Glutamatergic neuron (in vitro differentiated cells): ENCODE measurements around the gene CHCHD10. TPM values are rescaled to one million over a fixed set of nuclear protein-coding genes. Genes with fewer than 3 reads are reported as not detected.

ENCODE experiments used
- DNase-seq: peaks from one replicate; pipeline ENCODE4 v3.0.0; 2022
- H3K27ac Mint-ChIP-seq: one replicate; pipeline ENCODE4 v1.8.0; 2020; ENCODE audit warnings: mild to moderate bottlenecking, mixed read lengths, inconsistent platforms; ENCODE audit not compliant: unreplicated experiment
- H3K27me3 Mint-ChIP-seq: one replicate; pipeline ENCODE4 v1.8.0; 2020; ENCODE audit warnings: mild to moderate bottlenecking, moderate library complexity, mixed read lengths, inconsistent platforms; ENCODE audit not compliant: unreplicated experiment
- H3K36me3 Mint-ChIP-seq: one replicate; pipeline ENCODE4 v1.8.0; 2020; ENCODE audit warnings: mild to moderate bottlenecking, mixed read lengths, inconsistent platforms; ENCODE audit not compliant: unreplicated experiment
- H3K4me1 Mint-ChIP-seq: one replicate; pipeline ENCODE4 v1.8.0; 2020; ENCODE audit warnings: mild to moderate bottlenecking, low read depth, mixed read lengths, inconsistent platforms; ENCODE audit not compliant: unreplicated experiment
- H3K4me3 Mint-ChIP-seq: one replicate; pipeline ENCODE4 v1.8.0; 2020; ENCODE audit warnings: mild to moderate bottlenecking, mixed read lengths, inconsistent platforms; ENCODE audit not compliant: unreplicated experiment
- H3K9me3 Mint-ChIP-seq: one replicate; pipeline ENCODE4 v1.8.0; 2020; ENCODE audit warnings: mild to moderate bottlenecking, moderate library complexity, mixed read lengths, inconsistent platforms; ENCODE audit not compliant: unreplicated experiment
- CTCF ChIP-seq: fragments of 200-600 bp; sonication (generic); IDR thresholded peaks from one replicate; pipeline ENCODE4 v1.5.0; 2021; ENCODE audit not compliant: partially characterized antibody, unreplicated experiment
- total RNA-seq: library from RNA; stranded (reverse); fragmentation: NEBNext Ultra II Directional; extraction: Animal tissue kit (Norgen Biotek cat#: 25700); gene quantifications from one replicate; pipeline ENCODE4 v1.2.1, GENCODE V29; 2021; ENCODE audit not compliant: unreplicated experiment

Gene CHCHD10
- total RNA-seq, 1 donor from 2014 or later = 35.9 TPM

GRCh38 chr22:23754220-23754919 is 13.4 kb downstream of the CHCHD10 start, which contains the start of gene VPREB3:
VPREB3 (minus strand) TSS chr22:23754425; CDS start chr22:23754363, 62 bp downstream.
- H3K4me3 Mint-ChIP-seq = no peak within 1 kb of the TSS
- DNase-seq = no peak
- H3K27ac Mint-ChIP-seq = no peak within 1 kb of the TSS
- H3K4me1 Mint-ChIP-seq = peaks cover 2% of the 10 kb centered on the region
- H3K36me3 Mint-ChIP-seq = no peaks in the 10 kb centered on the region
- peaks cover 13% of the 10 kb centered on the region for H3K27me3 Mint-ChIP-seq
- H3K9me3 Mint-ChIP-seq = peaks cover 9% of the 10 kb centered on the region
- no peak for TF ChIP-seq CTCF

DNA sequence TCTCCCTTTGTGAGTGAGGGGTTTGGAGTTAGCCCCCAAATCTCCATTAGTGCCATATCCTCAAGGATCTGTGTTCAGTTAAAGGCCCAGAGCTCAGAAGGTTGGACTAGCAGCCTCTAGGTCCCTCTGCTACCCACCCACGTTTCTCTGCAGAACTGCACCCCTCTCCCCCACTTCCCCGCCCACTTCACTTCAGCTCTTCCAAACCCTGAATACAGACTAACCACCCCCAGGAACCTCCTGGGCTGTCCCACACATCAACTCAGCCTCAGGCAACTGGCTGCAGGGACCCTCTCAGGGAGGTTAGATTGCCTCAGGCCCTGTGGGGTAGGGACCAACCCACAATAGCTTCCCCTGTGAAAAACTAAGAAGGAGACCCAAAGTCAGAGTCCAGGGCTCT is 14.4 kb downstream of the CHCHD10 start:
- TF ChIP-seq CTCF = no peak
- H3K4me3 Mint-ChIP-seq = no peak overlapping the region

GRCh38 chr22:23752750-23753149 is 15.0 kb downstream of the CHCHD10 start:
- peaks cover 13% of the 10 kb centered on the region for H3K27me3 Mint-ChIP-seq
- H3K36me3 Mint-ChIP-seq = no peaks in the 10 kb centered on the region
- TF ChIP-seq CTCF = no peak
- H3K9me3 Mint-ChIP-seq = peaks cover 9% of the 10 kb centered on the region
- no peak for DNase-seq
- H3K4me3 Mint-ChIP-seq = no peak overlapping the region
- no peak overlapping the region for H3K27ac Mint-ChIP-seq
- peaks cover 2% of the 10 kb centered on the region for H3K4me1 Mint-ChIP-seq

More for the DNA sequence above, 14.4 kb downstream of the CHCHD10 start:
- DNase-seq = no peak
- H3K9me3 Mint-ChIP-seq = peaks cover 9% of the 10 kb centered on the region
- H3K4me1 Mint-ChIP-seq = peaks cover 2% of the 10 kb centered on the region
- H3K36me3 Mint-ChIP-seq = no peaks in the 10 kb centered on the region
- peaks cover 13% of the 10 kb centered on the region for H3K27me3 Mint-ChIP-seq
- no peak overlapping the region for H3K27ac Mint-ChIP-seq

GRCh38 chr22:23752090-23752691 is 15.6 kb downstream of the CHCHD10 start:
- Mint-ChIP-seq H3K36me3 (no peaks in the 10 kb centered on the region), H3K27ac (no peak overlapping the region), H3K4me3 (peak overlapping the region; percentile 68), H3K9me3 (peaks cover 9% of the 10 kb centered on the region), H3K4me1 (peaks cover 2% of the 10 kb centered on the region), H3K27me3 (peaks cover 13% of the 10 kb centered on the region)
- no peak for DNase-seq
- no peak for TF ChIP-seq CTCF

- no peaks in the 10 kb centered on the region for H3K36me3 Mint-ChIP-seq
- H3K4me1 Mint-ChIP-seq = peaks cover 2% of the 10 kb centered on the region
- peaks cover 9% of the 10 kb centered on the region for H3K9me3 Mint-ChIP-seq
- H3K27ac Mint-ChIP-seq = peak overlapping the region; percentile 76
- H3K27me3 Mint-ChIP-seq = peaks cover 11% of the 10 kb centered on the region
- peak overlapping the region; percentile 83 for H3K4me3 Mint-ChIP-seq
- TF ChIP-seq CTCF = no peak
- DNase-seq = no peak
Observed at GRCh38 chr22:23751441-23751996, 16.3 kb downstream of the CHCHD10 start.
